ENCODE measurements around the gene SNCAIP. TPM values are rescaled to one million over a fixed set of nuclear protein-coding genes. Genes with fewer than 3 reads are reported as not detected.

The SNCAIP gene
- total and polyA plus RNA-seq, 9 of the 15 experiments (the other 6 are each of a cell fraction or from before 2014, with no cell fraction given), result 0.04 TPM; not detected in 8

- H3K4me1 ChIP-seq (replicated peaks in 1 of 2; ENCODE audit: control insufficient read depth in 2 of 2, insufficient read depth in 2 of 2, low read length in 2 of 2), result no peaks in the 10 kb centered on the region
- H3K4me2 ChIP-seq (ENCODE audit: insufficient read depth, low read length), result no peak overlapping the region
- no peak overlapping the region for H2AFZ ChIP-seq (ENCODE audit: low read depth, low read length)
- ATAC-seq (no peak), DNase-seq (ENCODE audit: extremely low read depth in 1 of 4, low spot score in 3 of 4) (no peak), FAIRE-seq (no peak)
- BruUV-seq (replicated peaks), result no TSS peak
- no peaks in the 10 kb centered on the region for H3K9me1 ChIP-seq (ENCODE audit: control insufficient read depth, insufficient read depth, low read length)
- intact Hi-C loops (cut with micrococcal nuclease) (no loop called here), in situ Hi-C loops (cut with MboI) (no loop called here)
- H3K4me3 ChIP-seq, result no peak overlapping the region
- no peaks in the 10 kb centered on the region for H3K36me3 ChIP-seq (ENCODE audit: control insufficient read depth, insufficient read depth, low read length)
- no peaks in the 10 kb centered on the region for H4K20me1 ChIP-seq (replicated peaks; ENCODE audit: control insufficient read depth, insufficient read depth, low read length)
- ChIA-PET CTCF (ENCODE audit: low intra/inter-chr PET ratio) (no interaction called here), POLR2A (no interaction called here)
- no peaks in the 10 kb centered on the region for H3K27me3 ChIP-seq (ENCODE audit: control insufficient read depth in 2 of 2, insufficient read depth in 2 of 2, low read length in 2 of 2)
- no peaks in the 10 kb centered on the region for H3K9me3 ChIP-seq (replicated peaks; ENCODE audit: control insufficient read depth, insufficient read depth, low read depth, low read length)
- TF ChIP-seq TBP (optimal IDR thresholded peaks at IDR 0.05; ENCODE audit: low read depth, low read length), result no peak
- no peak for TF ChIP-seq NR2F6 (CRISPR knock-in tag; IDR thresholded peaks at IDR 0.05)
- no peak for TF ChIP-seq CCNT2 (IDR thresholded peaks at IDR 0.05; ENCODE audit: borderline replicate concordance, extremely low read depth, insufficient read length, low read depth, low read length)
- TF ChIP-seq CXXC5 (CRISPR knock-in tag; IDR thresholded peaks at IDR 0.05), result no peak
- TF ChIP-seq BRD4 (IDR thresholded peaks at IDR 0.05), result no peak
- TF ChIP-seq ZNF124 (CRISPR knock-in tag; IDR thresholded peaks at IDR 0.05), result no peak
- TF ChIP-seq CBX8 (IDR thresholded peaks at IDR 0.05; ENCODE audit: borderline replicate concordance, extremely low read depth, low read depth, low read length, poor library complexity, severe bottlenecking), result no peak
- TF ChIP-seq ZNF586 (CRISPR knock-in tag; conservative IDR thresholded peaks at IDR 0.05), result no peak
- no peak for TF ChIP-seq TAF1 (IDR thresholded peaks at IDR 0.05; ENCODE audit: control insufficient read depth, extremely low read depth, insufficient read depth, low read length, severe bottlenecking)
- TF ChIP-seq BHLHE40 (IDR thresholded peaks at IDR 0.05; ENCODE audit: low read length), result no peak
- TF ChIP-seq SUPT5H (IDR thresholded peaks at IDR 0.05), result no peak
- TF ChIP-seq FOXK1 (CRISPR knock-in tag; IDR thresholded peaks at IDR 0.05; ENCODE audit: borderline replicate concordance), result no peak
- no peak for TF ChIP-seq MIER1 (IDR thresholded peaks at IDR 0.05; ENCODE audit: low read depth)
- no peak for TF ChIP-seq ZNF589 (CRISPR knock-in tag; IDR thresholded peaks at IDR 0.05; ENCODE audit: low read depth)
- WGBS (ENCODE audit: insufficient coverage, low coverage, missing lambda C conversion rate), result 0% methylated on average over 4 of the region's 4 CpGs
- no peaks in the 10 kb centered on the region for H3K79me2 ChIP-seq (ENCODE audit: control insufficient read depth, insufficient read depth, low read length)
- no peak overlapping the region for H3K27ac ChIP-seq (ENCODE audit: extremely low read depth, low read depth, low read length)
- H3K9ac ChIP-seq (ENCODE audit: insufficient read depth in 1 of 2, low read depth in 2 of 2, low read length in 2 of 2), result no peak overlapping the region
Observed at GRCh38 chr5:122435234-122435633, 123.2 kb downstream of the SNCAIP start.
